IMR-90 (cell line): ENCODE data around the gene IFI35. TPM values are rescaled to one million over a fixed set of nuclear protein-coding genes. Genes with fewer than 3 reads are reported as not detected.

Source experiments
- ATAC-seq: fragments of 200-7000 bp; cut with Tn5 transposase; 2 replicates; pipeline ENCODE4 v1.9.1; 2020; ENCODE audit warnings: low read depth, mild to moderate bottlenecking, moderate library complexity
- BruUV-seq: library from RNA; stranded (reverse); fragments of 400-500 nt; replicated peaks from 2 replicates; lab custom pipeline; 2021; lab: Mats Ljungman, UMichigan
- CTCF ChIA-PET: fragments of 300-600 bp; formaldehyde crosslinking; extraction: SDS; loops from one replicate; lab custom pipeline; 2021; ENCODE audit warnings: antibody characterized with exemption; lab: Yijun Ruan, JAX
- POLR2A ChIA-PET: fragments of 300-600 bp; sonication (Branson Sonifier 250); formaldehyde crosslinking; loops from one replicate; lab custom pipeline; 2022; ENCODE audit warnings: antibody characterized with exemption; ENCODE audit not compliant: unreplicated experiment; lab: Charles Lee
- DNase-seq: peaks from one replicate; pipeline ENCODE4 v3.0.0; 2013
- H2AFZ ChIP-seq: replicated peaks from 2 replicates; pipeline ENCODE3; 2013; ENCODE audit warnings: low read length, mild to moderate bottlenecking; ENCODE audit not compliant: poor library complexity
- H2AK5ac ChIP-seq: 2 replicates; pipeline ENCODE4 v1.6.1; 2013; ENCODE audit warnings: low read depth, low read length, inconsistent platforms
- H2AK9ac ChIP-seq: replicated peaks from 2 replicates; pipeline ENCODE3; 2013; ENCODE audit warnings: mild to moderate bottlenecking, low read depth, low read length, moderate library complexity; ENCODE audit not compliant: poor library complexity
- H2BK120ac ChIP-seq: 2 replicates; pipeline ENCODE4 v1.6.1; 2013; ENCODE audit warnings: low read depth, low read length, inconsistent platforms
- H2BK15ac ChIP-seq: 3 replicates; pipeline ENCODE4 v1.6.1; 2013; ENCODE audit warnings: low read depth, low read length, inconsistent platforms
- H2BK20ac ChIP-seq: 2 replicates; pipeline ENCODE4 v1.6.1; 2013; ENCODE audit warnings: low read depth, mild to moderate bottlenecking, inconsistent platforms, low read length, moderate library complexity
- H2BK5ac ChIP-seq: 2 replicates; pipeline ENCODE4 v1.6.1; 2013; ENCODE audit warnings: mild to moderate bottlenecking, low read depth, low read length, inconsistent platforms; ENCODE audit not compliant: poor library complexity, severe bottlenecking
- H3K14ac ChIP-seq: replicated peaks from 2 replicates; pipeline ENCODE4 v1.6.1; 2013; ENCODE audit warnings: low read depth, low read length, inconsistent platforms
- H3K18ac ChIP-seq: 2 replicates; pipeline ENCODE4 v1.6.1; 2013; ENCODE audit warnings: low read depth, low read length, control low read depth
- H3K23ac ChIP-seq: 2 replicates; pipeline ENCODE4 v1.6.1; 2013; ENCODE audit warnings: low read depth, low read length, inconsistent platforms
- H3K27ac ChIP-seq: 2 replicates; pipeline ENCODE4 v1.5.1; 2013; ENCODE audit warnings: mild to moderate bottlenecking, control low read depth, low read length; ENCODE audit not compliant: insufficient read depth
- H3K27me3 ChIP-seq: 2 replicates; pipeline ENCODE4 v1.6.1; 2013; ENCODE audit warnings: low read length; ENCODE audit not compliant: control insufficient read depth, insufficient read depth
- H3K36me3 ChIP-seq: 2 replicates; pipeline ENCODE4 v1.6.1; 2013; ENCODE audit warnings: low read length, mixed read lengths; ENCODE audit not compliant: control insufficient read depth, insufficient read depth
- H3K4ac ChIP-seq: 2 replicates; pipeline ENCODE4 v1.6.1; 2013; ENCODE audit warnings: low read depth, low read length, inconsistent platforms
- H3K4me1 ChIP-seq: 2 replicates; pipeline ENCODE4 v1.6.1; 2013; ENCODE audit warnings: low read length, mixed read lengths; ENCODE audit not compliant: control insufficient read depth, insufficient read depth
- H3K4me2 ChIP-seq: 2 replicates; pipeline ENCODE4 v1.6.1; 2013; ENCODE audit warnings: low read depth, mild to moderate bottlenecking, control low read depth, low read length, moderate library complexity
- H3K4me3 ChIP-seq: 2 replicates; pipeline ENCODE4 v1.5.1; 2013; ENCODE audit warnings: low read depth, mild to moderate bottlenecking, control low read depth, low read length, moderate library complexity; ENCODE audit not compliant: insufficient read depth
- H3K56ac ChIP-seq: 2 replicates; pipeline ENCODE4 v1.6.1; 2013; ENCODE audit warnings: low read length, inconsistent platforms; ENCODE audit not compliant: insufficient read depth; ENCODE audit errors: extremely low read depth
- H3K79me1 ChIP-seq, 2 experiments: 2 replicates each; pipeline ENCODE4 v1.6.1; 2013; ENCODE audit warnings: low read length in 2 of 2, inconsistent platforms in 1 of 2, low read depth in 1 of 2
- H3K9ac ChIP-seq: 2 replicates; pipeline ENCODE4 v1.6.1; 2013; ENCODE audit warnings: low read depth, low read length, control low read depth
- H3K9me1 ChIP-seq: 2 replicates; pipeline ENCODE4 v1.6.1; 2013; ENCODE audit warnings: low read length, inconsistent platforms; ENCODE audit not compliant: insufficient read depth
- H3K9me3 ChIP-seq: 2 replicates; pipeline ENCODE4 v1.6.1; 2013; ENCODE audit warnings: low read length; ENCODE audit not compliant: control insufficient read depth, insufficient read depth
- H4K20me1 ChIP-seq: 2 replicates; pipeline ENCODE4 v1.6.1; 2013; ENCODE audit warnings: low read length, inconsistent platforms; ENCODE audit not compliant: insufficient read depth
- H4K5ac ChIP-seq: 2 replicates; pipeline ENCODE4 v1.6.1; 2013; ENCODE audit warnings: mild to moderate bottlenecking, low read depth, low read length, control low read depth
- H4K8ac ChIP-seq, 2 experiments: 2 replicates each; pipeline ENCODE4 v1.6.1; 2013; ENCODE audit warnings: low read depth in 2 of 2, low read length in 2 of 2, control low read depth in 1 of 2, inconsistent platforms in 1 of 2
- H4K91ac ChIP-seq: 2 replicates; pipeline ENCODE4 v1.6.1; 2013; ENCODE audit warnings: low read depth, low read length, inconsistent platforms; ENCODE audit not compliant: insufficient read depth
- BHLHE40 ChIP-seq: fragments of 150-350 bp; IDR thresholded peaks from 2 replicates; pipeline ENCODE4 v1.6.1; 2016; ENCODE audit warnings: mild to moderate bottlenecking, low read depth, low read length
- CEBPB ChIP-seq: IDR thresholded peaks from 2 replicates; pipeline ENCODE4 v1.6.1; 2012; ENCODE audit warnings: low read depth, low read length, improper control_type of control experiment
- CHD1 ChIP-seq: IDR thresholded peaks from 2 replicates; pipeline ENCODE4 v1.6.1; 2012; ENCODE audit warnings: low read depth, low read length, improper control_type of control experiment
- MAZ ChIP-seq: IDR thresholded peaks from 2 replicates; pipeline ENCODE4 v1.6.1; 2012; ENCODE audit warnings: low read depth, mild to moderate bottlenecking, low read length, improper control_type of control experiment, moderate library complexity, borderline replicate concordance
- RAD21 ChIP-seq: IDR thresholded peaks from 2 replicates; pipeline ENCODE4 v1.6.1; 2012; ENCODE audit warnings: low read length, improper control_type of control experiment
- RFX5 ChIP-seq: IDR thresholded peaks from 2 replicates; pipeline ENCODE4 v1.8.0; 2012; ENCODE audit warnings: low read depth, mild to moderate bottlenecking, low read length, moderate library complexity
- WGBS, 2 experiments: methylation state at CpG; one replicate each; pipeline versions ENCODE4 v1.1.5 to v1.1.7; 2013; ENCODE audit warnings: missing lambda C conversion rate in 2 of 2; ENCODE audit not compliant: insufficient read length in 1 of 2; ENCODE audit errors: extremely low coverage in 2 of 2; 5-methylcytosine and 5-hydroxymethylcytosine counted together
- dilution Hi-C: fragments of 300-500 bp; cut with HindIII; formaldehyde crosslinking; loops from one replicate; pipeline ENCODE4 v1.14.3; 2018; ENCODE audit warnings: low sequenced_read_pairs; ENCODE audit not compliant: unreplicated experiment
- in situ Hi-C: fragments of 300-500 bp; cut with MboI; formaldehyde crosslinking; loops from 3 replicates; pipeline ENCODE4 v1.14.3; 2019; ENCODE audit warnings: low sequenced_read_pairs, inconsistent platforms, mixed read lengths
- intact Hi-C: fragments of 100-400 bp; cut with micrococcal nuclease; formaldehyde crosslinking; loops from 2 replicates; pipeline ENCODE4 v1.10.0; 2022
- polyA plus RNA-seq, 3 experiments: library from polyadenylated mRNA; depleted of rRNA; stranded (reverse); fragments of >200 nt; gene quantifications; 2 replicates each; pipeline ENCODE4 v1.2.3, GENCODE V29; 2012; ENCODE audit warnings: low replicate concordance in 1 of 3
- total RNA-seq: library from RNA; depleted of rRNA; stranded (reverse); fragments of >200 nt; gene quantifications from 2 replicates; pipeline ENCODE4 v1.2.3, GENCODE V29; 2012

IFI35 gene
- total and polyA plus RNA-seq, 2 of the 4 experiments (the other 2 are of a cell fraction): 15.8 to 17.0 TPM

- TF ChIP-seq CHD1: no peak
Measured at GRCh38 chr17:43020789-43021740, 14.5 kb downstream of the IFI35 start (continued).

GRCh38 chr17:43021741-43022512 is 15.3 kb downstream of the IFI35 start, which contains the start of gene VAT1:
Gene VAT1, minus strand, starts transcription at chr17:43022385. Its CDS starts 63 bp downstream, at chr17:43022322.
- TF ChIP-seq CEBPB (peak; percentile 54), CHD1 (no peak), MAZ (peak; percentile 66; the same call in 1 of the 2 replicates), BHLHE40 (no peak), RFX5 (no peak), RAD21 (no peak)
- peak within 1 kb of the TSS; percentile 79 for H3K4me2 ChIP-seq
- H3K4me1 ChIP-seq: peaks cover 12% of the 10 kb centered on the region
- peaks cover 19% of the 10 kb centered on the region for H3K36me3 ChIP-seq
- CTCF ChIA-PET: interaction anchor here (0.8 kb wide), 1 partner anchor 91 kb away, joined by 3 read pairs; no protein-coding TSS in a partner anchor
- H3K9ac ChIP-seq: peak within 1 kb of the TSS; percentile 75
- peak within 1 kb of the TSS; percentile 96 for H3K4me3 ChIP-seq
- ATAC-seq (peak; percentile 76), DNase-seq (peak; percentile 63)
- peak within 1 kb of the TSS; percentile 97 for H2AK9ac ChIP-seq
- peaks cover 4% of the 10 kb centered on the region; the same call in 1 of the 2 replicates for H3K27me3 ChIP-seq
- no peaks in the 10 kb centered on the region for H3K9me3 ChIP-seq
- H2AK5ac ChIP-seq: peak within 1 kb of the TSS; percentile 89
- H4K5ac ChIP-seq: peak within 1 kb of the TSS; percentile 61; the same call in 1 of the 2 replicates
- peaks cover 20% of the 10 kb centered on the region for H3K9me1 ChIP-seq
- H3K14ac ChIP-seq: peak within 1 kb of the TSS; percentile 96
- H2AFZ ChIP-seq: peak within 1 kb of the TSS; percentile 95
- peaks cover 15 to 45% of the 10 kb centered on the region in 2 experiments; a peak in 3 of 4 replicates for H3K79me1 ChIP-seq
- peak within 1 kb of the TSS; percentile 78 for H3K27ac ChIP-seq
- peak within 1 kb of the TSS; percentile 67; the same call in 1 of the 2 replicates for H2BK120ac ChIP-seq
- in situ Hi-C loops: no loop called here
- no peak within 1 kb of the TSS for H3K56ac ChIP-seq
- peaks cover 22% of the 10 kb centered on the region; the same call in 1 of the 2 replicates for H4K20me1 ChIP-seq
- H2BK15ac ChIP-seq: peak within 1 kb of the TSS; percentile 76; the same call in 1 of the 3 replicates
- peak within 1 kb of the TSS; percentile 95 for H3K4ac ChIP-seq
- peak within 1 kb of the TSS; percentile 89 for H4K91ac ChIP-seq
- no peak within 1 kb of the TSS for H2BK20ac ChIP-seq
- peak within 1 kb of the TSS; percentile 58; the same call in 1 of the 2 replicates for H3K23ac ChIP-seq
- dilution Hi-C loops: no loop called here
- peak within 1 kb of the TSS; percentile 46 to 87 for H4K8ac ChIP-seq
- H3K18ac ChIP-seq: peak within 1 kb of the TSS; percentile 30
- no TSS peak for BruUV-seq
- POLR2A ChIA-PET: interaction anchor here (0.7 to 1.4 kb wide), 2 partner anchors 293 to 406 kb away, joined by 5 to 6 read pairs; no protein-coding TSS in a partner anchor
- peak within 1 kb of the TSS; percentile 68 for H2BK5ac ChIP-seq
- 0% methylated on average over 54 of the region's 80 CpGs; no CpG with 5 or more reads in 1 of the 2 experiments for WGBS, 2 experiments
- intact Hi-C loops: loop anchor here (2.0 kb wide), 1 partner anchor 15 kb away; the partner anchor contains the start of gene IFI35
